SK-N-MC (cell line): ENCODE results near the gene NSD1.

ENCODE experiments used
- EZH2 ChIP-seq: fragments of 200-600 bp; sonication (generic); IDR thresholded peaks from one replicate; pipeline ENCODE4 v1.6.1; 2017; ENCODE audit warnings: antibody characterized with exemption
- FOXP2 ChIP-seq: optimal IDR thresholded peaks from 2 replicates; pipeline ENCODE3; 2011; ENCODE audit warnings: mild to moderate bottlenecking, moderate library complexity; ENCODE audit not compliant: insufficient read depth; ENCODE audit errors: extremely low read length, control extremely low read depth
- POLR2AphosphoS5 ChIP-seq: IDR thresholded peaks from 2 replicates; pipeline ENCODE4 v1.6.1; 2012; ENCODE audit warnings: mild to moderate bottlenecking, low read depth, low read length, borderline replicate concordance

DNA sequence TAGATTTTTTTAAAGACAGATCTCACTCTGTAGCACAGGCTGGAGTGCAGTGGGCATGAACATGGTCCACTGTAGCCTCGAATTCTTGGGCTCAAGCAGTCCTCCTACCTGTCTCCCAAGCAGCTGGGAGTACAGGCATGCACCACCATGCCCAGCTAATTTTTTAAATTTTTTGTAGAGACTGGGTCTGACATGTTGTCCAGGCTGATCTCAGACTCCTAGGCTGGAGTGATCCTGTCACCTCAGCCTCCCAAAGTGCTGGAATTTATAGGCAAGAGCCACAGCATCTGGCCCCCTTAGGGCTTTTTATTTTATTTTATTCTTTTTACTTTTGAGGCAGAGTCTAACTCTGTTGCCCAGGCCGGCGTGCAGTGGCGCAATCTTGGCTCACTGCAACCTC lies 56.4 kb downstream of the NSD1 start:
- TF ChIP-seq EZH2 (no peak), POLR2AphosphoS5 (no peak), FOXP2 (no peak)
